ENCODE data around the gene RDX.
"Not testable (repeated sequence)": the region's sequence is repeated elsewhere in the genome, so short reads cannot be mapped to it uniquely, and the experiment has no call there.

Gene RDX

GRCh38 chr11:110200241-110200640, 96.2 kb downstream of the RDX start:
- DNase-seq (ENCODE audit: low read depth), result no peak
- H3K4me3 ChIP-seq (ENCODE audit: low read length), result no peak overlapping the region
- TF ChIP-seq CTCF (conservative IDR thresholded peaks at IDR 0.05; ENCODE audit: low read depth, low read length), result no peak

GRCh38 chr11:110199184-110199981, 97.0 kb downstream of the RDX start:
- H3K4me3 ChIP-seq (ENCODE audit: low read length), result no peak overlapping the region
- no peak for DNase-seq (ENCODE audit: low read depth)
- no peak for TF ChIP-seq CTCF (conservative IDR thresholded peaks at IDR 0.05; ENCODE audit: low read depth, low read length)

GRCh38 chr11:110198031-110198729, 98.2 kb downstream of the RDX start:
- no peak for TF ChIP-seq CTCF (conservative IDR thresholded peaks at IDR 0.05; ENCODE audit: low read depth, low read length)
- H3K4me3 ChIP-seq (ENCODE audit: low read length), result no peak overlapping the region
- no peak for DNase-seq (ENCODE audit: low read depth)

GRCh38 chr11:110196884-110197420, 99.5 kb downstream of the RDX start:
- no peak for TF ChIP-seq CTCF (conservative IDR thresholded peaks at IDR 0.05; ENCODE audit: low read depth, low read length)
- no peak overlapping the region for H3K4me3 ChIP-seq (ENCODE audit: low read length)
- DNase-seq (ENCODE audit: low read depth), result no peak

- H3K4me3 ChIP-seq (ENCODE audit: low read length), result no peak overlapping the region
- DNase-seq (ENCODE audit: low read depth), result peak; percentile 70
- no peak for TF ChIP-seq CTCF (conservative IDR thresholded peaks at IDR 0.05; ENCODE audit: low read depth, low read length)
Measured at GRCh38 chr11:110196241-110196754, 100.1 kb downstream of the RDX start.

GRCh38 chr11:110194211-110194766, 102.1 kb downstream of the RDX start:
- H3K4me3 ChIP-seq (ENCODE audit: low read length), result not testable (repeated sequence)
- peak; percentile 94 for DNase-seq (ENCODE audit: low read depth)

- H3K4me3 ChIP-seq (ENCODE audit: low read length); DNase-seq (ENCODE audit: low read depth): not testable (repeated sequence)
Measured at GRCh38 chr11:110192604-110193282, 103.7 kb downstream of the RDX start.

Measured in retinal pigment epithelial cell (primary cell).